Measurements from ENCODE around the gene SLC38A10. TPM values are rescaled to one million over a fixed set of nuclear protein-coding genes. Genes with fewer than 3 reads are reported as not detected.

The SLC38A10 gene
- polyA plus RNA-seq, 5 donors, result 45.3 to 93.6 (median 52.3) TPM

DNA sequence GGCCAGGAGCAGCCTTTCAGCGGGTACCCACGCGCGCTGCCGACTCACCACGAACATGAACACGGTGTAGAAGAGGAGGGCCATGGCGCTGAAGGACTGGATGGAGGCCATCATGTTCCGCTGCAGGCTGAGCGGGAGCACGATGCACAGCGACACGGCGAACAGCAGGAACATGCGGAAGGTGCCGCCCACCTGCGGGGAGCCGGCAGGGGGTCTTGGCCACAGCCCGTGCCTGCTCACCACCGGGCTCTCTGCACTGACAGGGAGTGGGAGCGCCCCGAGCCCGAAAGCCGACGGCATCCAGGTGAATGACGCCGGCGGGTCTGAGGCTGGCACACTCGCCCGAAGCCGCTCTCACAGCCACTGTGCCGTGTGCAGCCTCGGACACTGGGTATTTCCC is 13.0 kb downstream of the SLC38A10 start:
- DNase-seq, result no peak

DNA sequence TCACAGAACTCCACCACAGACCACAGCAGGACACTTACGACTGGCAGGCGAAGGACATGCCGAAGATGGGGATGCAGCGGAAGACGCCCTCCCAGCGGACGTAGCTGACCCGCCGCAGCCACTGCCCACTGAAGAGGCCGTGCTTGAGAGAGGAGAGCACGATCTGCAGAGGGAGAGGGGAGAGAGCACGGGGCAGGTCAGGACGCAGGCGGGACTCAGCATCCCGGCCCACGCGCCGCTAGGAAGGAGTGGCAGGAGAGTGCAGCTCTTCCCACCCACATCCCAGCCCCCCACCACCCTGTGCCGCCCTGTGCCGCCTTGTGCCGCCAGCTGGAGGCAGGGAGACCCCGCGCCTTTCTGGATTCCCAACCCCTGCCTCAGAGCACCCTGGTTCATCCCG is 14.5 kb downstream of the SLC38A10 start:
- DNase-seq, result no peak

DNA sequence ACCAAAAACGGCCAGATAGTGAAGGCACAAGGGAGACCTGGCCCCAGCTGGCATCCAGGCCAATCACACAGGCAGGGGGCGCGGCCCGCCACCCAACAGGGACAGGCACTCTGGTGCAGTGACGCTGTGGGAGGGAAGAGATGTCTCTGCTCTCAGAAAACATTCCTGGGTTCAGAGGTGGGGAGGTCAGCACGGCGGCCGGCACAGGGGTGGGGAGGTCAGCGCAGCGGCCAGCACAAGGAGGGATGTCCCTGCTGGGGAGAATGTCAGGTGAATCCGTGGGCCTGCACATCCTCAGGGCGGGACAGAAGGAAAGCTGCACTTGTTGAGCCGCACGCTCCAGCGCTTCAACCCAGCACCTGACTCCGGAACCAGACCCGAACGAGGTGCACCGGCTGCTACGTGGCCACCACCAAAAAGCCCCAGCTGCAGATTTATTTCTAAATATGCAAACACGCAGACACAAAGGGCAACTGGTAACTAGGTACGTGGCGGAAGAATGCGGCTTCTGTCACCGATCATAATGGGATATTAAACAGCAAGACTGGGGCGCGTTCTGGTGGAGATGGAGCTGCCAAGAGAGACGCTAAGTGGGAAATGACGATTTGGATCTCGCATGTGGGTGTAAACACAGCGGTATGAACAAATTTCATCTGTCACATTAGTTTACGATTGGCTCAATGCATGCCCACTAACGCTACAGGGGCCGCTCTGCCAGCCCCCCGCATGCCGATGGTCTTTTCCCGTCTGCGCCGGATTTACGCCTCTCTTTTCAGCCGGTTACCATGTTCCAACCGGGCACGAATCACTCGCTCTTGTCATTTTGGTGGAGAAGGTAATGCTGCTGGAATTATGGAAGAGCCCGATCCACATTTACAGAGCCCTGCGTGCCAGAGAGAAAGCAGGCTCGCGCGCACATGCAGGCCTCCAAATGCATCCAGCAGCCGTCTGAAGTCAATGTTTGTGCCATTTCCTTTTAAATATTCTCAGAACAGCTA is 15.5 kb downstream of the SLC38A10 start:
- no peak for DNase-seq

DNA sequence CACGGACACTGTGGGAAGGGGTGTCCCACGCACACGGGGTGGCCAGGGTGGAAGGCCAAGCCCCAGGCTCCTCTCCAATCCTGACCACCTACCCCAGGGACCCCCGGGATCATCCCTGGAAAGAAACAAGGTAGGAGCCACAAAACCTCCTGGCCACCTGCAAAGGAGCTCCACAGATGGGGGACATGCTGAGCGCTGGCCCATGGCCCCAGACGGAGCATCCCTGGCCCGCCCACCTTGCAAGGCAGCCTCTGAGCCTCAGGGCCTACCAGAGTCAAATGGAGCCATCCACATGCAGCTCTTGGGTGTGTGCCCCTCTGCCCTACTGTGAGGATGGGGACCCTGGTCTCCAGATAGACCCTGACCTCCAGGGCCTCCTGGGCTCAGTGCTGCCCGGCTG is 16.3 kb downstream of the SLC38A10 start:
- DNase-seq, result no peak

DNA sequence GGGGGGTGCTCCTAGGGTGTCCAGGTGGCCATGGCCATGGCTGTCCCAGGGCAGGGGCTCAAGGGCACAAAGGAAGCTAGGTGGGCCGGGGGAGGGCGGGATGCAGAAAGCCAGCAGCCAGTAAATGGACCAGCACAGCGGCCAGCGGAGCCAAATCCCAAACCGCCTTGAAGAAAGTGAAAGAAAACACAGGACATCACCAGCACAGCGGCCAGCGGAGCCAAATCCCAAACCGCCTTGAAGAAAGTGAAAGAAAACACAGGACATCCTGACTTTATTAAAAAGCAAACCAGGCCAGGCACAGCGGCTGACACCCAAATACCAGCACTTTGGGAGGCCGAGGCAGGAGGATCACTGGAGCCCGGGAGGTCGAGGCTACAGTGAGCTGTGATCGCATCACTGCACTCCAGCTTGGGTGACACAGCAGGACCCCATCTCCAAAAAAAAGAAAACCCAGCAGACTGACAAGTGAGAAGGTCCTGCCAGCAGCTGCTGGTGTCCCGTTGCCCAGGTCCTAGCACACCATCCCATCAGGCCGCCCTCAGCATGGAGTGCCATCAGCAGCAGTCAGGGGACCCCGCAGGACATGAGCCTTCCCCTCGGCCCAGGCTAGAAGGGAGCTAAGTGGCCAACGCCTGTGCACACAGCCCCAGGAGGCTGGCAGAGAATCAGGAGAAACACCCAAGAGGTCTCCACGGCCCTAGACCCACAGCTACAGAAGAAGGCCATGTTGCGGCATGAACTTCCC is 17.0 kb downstream of the SLC38A10 start:
- no peak for DNase-seq

DNA sequence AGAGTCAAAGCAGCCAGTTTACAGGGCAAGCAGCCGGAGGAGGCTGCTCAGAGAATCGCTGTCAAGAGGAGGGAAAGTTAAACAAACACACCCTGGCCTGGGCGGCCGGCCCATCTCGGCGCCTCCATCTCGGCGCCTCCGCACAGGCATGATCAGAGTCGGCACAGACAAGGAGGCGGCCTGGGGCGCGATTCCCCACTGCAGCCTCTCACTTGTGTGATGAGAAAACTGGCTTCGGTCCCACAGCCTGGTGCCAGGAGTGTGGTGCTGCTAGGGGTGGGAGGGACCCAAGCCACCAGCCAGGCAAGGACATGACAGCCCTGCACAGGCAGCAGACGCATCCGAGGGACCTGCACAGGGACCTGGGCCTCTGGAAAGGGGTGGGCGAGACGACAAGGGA is 17.7 kb downstream of the SLC38A10 start:
- peak; percentile 70 to 80 for DNase-seq

DNA sequence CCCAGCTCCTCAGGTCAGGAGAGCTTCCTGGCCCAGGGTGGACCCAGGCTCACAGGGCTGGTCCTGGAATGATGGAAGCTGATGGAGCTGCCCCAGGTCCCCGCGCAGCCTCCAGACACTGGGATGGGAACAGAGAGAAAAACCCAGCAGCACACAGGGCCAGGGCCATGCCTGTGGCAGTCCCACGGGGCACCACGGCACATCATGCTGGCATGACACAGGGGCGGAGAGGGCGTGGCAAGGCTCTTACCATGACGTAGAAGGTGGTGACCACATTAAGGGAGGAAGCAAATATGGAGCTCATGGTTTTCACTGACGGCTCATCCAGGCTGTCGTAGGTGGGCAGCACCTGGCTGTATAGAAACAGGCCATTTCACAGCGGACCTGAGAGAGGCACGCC is 18.3 kb downstream of the SLC38A10 start:
- no peak for DNase-seq

DNA sequence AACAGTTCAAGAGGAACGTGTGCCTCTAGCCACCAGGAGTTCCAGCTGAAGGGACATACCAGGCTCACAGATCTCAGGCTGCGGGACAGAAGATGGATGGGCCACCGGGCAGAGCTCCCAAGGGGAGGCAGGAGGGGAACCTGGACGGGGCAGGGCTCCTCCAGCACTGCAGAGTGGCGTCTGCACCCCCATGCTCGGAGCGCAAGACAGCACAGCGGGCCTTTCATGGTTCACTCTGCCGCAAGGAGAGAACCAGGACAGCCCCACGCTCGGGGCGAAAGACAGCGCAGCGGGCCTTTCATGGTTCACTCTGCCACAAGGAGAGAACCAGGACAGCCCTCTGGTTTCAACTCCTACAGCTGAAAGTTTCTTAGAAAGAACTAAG is 20.6 kb downstream of the SLC38A10 start:
- no peak for DNase-seq

DNA sequence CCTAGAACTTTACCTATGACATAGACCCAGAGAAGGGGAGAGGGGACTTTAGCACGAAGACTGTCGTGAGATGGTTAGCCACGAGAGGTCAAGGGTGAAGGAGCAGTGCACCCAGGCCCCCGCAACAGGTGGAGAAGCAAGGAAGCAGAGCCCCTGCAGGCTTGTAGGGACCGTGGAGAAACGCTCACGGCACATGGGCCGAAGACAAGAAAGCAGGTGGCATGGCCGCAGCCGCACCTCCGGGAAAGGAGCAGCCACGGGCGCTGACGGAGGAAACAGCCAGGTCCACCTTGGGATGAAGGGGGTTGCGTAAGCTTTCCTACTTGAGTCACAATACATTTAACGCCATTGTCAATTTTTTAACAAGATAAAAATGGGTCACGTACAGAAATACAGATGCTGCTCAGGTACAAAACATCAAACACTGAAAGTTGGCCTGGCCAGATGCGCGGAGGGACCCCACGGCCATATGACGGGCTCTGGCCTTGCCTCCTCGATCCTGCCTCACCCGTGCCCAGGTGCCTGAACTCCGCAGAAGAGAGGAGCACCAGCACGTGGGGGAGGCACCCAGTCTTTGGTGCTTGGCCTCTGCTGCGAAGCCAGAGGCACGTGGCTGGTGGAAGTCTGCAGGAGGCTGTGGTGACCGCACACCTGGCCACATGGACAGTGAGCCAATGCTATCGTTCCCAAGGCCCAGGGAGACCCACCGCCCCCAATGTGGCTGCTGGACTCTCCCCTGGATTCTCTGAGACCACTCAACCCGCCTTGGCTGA is 21.2 kb downstream of the SLC38A10 start:
- DNase-seq, result no peak

DNA sequence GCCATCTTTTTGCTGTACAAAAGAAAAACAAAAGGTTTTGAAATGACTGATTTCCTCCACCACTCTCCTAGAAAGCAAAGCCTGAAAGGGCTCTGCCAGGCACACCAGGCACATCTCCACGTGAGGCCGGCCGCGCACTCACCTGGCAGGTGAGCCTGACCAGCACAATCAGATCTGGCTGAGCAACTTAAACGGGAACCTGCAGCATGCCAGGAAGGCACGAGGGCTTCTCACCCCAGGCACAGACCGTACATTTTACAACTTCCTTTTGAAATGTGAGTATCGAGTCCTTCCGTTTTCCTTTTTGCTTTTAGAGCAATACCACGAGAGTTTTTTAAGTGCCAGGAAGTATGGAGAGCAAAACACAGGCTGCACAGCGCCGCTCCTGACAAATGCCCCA is 22.5 kb downstream of the SLC38A10 start:
- no peak for DNase-seq

DNA sequence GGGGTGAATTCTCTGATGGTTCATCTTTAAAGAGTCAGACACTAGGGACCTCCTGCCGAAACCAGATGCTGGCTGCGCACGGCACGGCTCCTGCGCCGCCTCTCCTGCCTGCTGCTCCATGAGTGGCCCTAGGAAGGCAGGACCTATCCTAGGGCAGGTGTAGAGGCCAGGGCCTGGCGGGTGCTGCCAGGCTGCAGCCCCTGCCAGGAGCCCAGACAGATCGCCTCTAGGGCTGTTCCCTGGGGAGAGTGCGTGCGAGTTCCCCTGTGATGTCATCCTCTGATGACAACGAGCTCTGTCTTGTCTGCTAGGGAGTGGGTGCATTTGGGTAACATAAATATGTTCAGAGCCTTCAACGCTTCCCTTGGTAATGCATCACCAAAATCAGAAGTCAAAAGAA is 23.9 kb downstream of the SLC38A10 start:
- no peak for DNase-seq

DNA sequence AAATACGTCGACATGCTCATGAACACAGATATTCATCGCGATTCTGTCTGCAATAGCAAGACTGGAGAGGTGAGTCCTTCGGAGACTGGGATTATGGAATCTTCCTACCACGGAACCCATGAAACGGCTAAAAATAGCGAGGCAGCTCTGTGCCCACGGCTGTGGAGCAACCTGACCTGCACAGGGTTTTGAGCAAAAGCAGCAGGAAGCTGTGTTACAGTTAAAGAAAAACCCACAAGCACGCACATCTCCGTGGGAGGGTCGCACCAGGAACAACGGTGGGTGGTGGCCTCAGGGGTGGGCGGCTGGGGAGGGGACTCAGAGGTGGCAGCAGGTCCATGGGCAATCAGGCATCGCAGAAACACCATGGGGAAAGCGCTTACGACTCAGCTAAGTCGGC is 24.8 kb downstream of the SLC38A10 start:
- DNase-seq, result no peak

DNA sequence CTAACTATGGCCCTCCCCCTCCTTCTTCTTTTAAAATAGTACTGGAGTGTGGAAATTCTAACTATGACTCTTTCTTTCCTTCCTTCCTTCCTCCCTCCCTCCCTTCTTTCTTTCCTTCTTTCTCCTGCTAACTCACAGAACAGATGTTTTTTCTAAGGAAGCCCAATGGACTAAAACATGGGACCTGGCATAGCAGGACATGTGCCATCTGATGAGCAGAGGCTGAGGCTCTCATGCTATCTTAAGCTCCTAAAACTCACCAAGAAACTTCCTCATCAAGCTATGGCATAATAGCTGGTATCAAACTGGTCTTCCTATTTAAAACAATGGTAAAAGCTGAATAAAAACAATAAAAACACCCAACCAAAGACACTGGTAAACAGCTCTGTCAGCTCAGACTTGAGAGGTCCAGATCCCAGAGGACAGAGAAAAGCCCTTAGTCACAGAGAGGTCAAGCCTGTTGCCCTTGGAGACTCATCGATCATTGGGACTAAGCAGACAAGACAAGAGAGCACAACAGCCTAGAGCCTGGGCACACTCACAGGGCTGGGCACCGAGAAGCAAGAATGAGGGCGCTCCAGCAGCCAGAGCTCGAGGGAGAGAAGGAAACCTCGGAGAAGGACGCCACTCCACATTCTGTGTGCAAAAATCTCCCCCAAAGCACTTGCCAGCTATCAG is 27.6 kb downstream of the SLC38A10 start:
- DNase-seq, result no peak

DNA sequence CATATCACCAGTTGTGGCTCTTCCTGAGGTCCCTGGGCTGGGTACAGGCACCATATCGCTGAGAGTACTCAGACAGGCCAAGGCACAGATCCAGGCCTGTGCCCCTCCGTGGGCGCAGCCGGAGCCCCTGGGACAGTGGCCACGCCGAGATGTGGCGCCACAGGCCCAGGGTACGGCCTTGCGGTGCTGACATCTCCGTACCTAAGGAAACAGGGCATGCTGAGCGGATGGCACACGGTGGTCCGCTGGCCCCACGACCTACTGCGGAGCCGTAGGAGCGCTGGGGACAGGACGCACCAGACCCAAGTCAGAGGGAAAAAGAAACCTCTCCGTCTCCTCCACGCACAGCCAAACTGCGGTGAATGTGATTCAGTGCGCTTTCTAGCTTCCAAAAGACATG is 29.5 kb downstream of the SLC38A10 start:
- no peak for DNase-seq

DNA sequence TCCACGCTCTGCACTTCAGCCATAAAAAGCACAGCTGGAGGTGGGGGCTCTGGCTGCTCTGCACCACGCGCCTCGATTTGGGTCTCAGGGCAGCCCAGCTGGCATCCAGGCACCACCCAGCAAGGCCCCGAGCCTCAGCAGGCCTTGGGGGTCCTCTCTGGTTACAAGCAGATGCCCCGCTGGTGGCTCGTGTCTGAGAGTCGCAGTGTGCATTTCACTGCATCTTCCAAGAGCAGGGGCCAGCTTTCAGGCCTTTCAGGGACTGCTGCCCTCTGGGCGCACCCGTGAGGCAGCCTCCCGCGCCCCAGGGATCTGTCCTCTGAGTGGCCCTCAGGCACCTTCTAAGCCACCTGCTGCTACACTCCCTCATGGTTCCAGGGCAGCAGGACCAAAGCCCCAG is 30.5 kb downstream of the SLC38A10 start:
- DNase-seq, result no peak

DNA sequence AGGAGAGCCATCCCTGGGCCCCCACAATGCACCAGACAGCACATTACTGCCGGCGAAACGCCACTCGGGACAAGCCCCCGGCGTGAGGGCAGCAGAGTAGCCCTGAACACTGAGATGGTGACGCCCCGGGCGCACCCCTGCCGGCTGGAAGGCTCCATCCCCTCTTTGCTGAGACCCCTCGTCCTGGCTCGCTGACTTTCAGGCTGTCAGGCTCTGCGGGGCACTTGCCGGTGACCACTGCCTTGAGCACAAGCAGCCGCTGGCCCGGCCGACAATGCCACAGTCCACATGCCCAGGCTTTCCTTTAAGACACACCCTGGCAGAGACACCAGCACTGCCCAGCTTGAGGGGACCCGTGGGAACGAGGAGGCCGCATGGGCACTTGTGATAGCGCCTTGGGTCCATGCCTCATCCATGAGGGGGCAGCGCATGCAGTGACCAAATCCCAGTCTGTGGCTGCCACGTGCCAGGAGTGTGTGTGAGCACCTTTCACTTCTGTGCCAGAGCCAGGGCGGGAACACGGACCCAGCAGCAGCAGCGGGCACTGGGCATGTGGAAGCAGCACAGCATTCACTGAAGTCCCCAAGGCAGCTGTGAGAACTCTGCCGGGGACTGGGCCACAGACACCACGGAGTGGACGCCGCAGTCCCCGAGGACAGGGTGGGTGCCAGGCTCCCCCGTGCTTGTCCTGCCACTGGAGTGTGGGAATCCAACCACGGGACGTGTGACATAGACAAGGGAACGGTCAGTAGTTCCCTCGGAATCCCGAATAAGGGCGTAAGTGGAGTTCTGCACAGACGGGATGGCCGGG is 31.5 kb downstream of the SLC38A10 start:
- no peak for DNase-seq

DNA sequence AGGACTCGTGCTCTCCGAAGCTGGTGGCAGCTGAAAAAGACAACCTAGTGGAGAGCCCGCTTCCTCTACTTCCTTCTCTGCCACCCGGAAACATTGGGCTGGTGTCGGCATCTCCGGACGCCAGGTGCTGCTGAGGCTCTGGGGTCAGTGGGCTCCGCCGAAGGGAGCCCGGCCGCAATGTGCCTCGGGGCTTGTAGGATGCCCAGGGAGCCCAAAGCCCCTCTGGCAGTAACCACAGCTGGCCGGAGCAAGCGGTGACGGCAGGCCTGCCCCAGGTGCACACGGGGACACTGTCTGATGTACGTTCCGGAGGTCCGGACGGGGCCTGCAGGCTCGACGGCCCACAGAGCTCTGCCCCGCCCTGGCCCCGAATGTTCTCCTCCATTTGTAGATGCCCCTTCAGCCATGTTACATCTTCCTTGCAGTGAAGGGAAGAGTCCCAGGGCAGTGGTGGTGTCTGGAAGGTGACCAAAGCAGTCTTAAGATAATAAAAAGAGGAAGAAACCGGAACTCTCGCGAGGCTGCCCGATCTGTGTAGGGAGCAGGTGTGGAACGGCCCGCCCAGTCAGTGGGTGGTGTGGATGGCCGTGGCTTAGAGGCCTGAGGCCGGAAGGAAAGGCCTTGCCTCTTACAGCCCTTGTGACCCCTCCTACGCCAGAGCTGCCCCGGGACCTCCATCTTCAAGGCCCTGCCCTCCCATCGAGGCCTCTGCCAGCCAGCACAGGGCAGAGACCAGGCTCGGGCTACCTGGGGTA is 33.3 kb downstream of the SLC38A10 start:
- DNase-seq, result no peak

DNA sequence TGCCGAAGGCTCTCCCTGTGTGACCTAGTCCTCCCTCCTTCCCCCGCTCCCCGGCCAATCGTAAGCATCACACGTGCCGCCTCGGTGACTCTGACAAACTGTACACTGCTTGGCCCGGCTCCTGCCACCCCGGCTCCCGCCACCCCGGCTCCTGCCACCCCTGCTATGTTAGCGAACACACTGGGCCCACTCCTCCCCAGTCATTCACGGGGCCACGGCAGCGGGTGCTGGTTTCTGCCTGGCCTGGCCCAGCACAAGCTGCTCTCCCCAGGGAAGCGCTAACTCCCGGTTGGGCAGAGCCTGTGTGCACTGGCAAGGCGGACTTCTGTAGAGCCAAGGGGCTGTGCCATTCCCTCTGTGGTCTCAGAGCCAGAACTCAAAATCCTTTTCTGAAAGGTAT is 34.0 kb downstream of the SLC38A10 start:
- no peak for DNase-seq

DNA sequence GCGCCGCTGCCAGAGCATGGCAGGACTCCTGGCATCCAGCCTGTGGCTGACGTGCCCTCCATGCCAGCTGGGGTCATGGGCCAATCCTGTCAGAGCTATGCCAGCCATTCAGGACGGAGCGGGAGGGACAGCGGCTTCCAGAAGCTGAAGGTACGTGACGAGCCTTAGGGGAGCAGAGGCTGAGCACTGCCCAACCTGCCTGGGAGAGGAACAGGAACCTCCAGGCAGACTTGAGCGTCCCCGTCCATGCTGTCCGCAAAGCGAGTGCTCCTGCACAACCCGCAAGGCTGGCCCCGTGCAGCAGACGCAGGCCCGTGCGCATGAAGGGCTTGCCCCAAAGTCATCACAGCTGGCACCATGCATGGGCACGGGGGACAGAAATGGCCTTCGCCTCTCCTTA is 34.5 kb downstream of the SLC38A10 start:
- no peak for DNase-seq

DNA sequence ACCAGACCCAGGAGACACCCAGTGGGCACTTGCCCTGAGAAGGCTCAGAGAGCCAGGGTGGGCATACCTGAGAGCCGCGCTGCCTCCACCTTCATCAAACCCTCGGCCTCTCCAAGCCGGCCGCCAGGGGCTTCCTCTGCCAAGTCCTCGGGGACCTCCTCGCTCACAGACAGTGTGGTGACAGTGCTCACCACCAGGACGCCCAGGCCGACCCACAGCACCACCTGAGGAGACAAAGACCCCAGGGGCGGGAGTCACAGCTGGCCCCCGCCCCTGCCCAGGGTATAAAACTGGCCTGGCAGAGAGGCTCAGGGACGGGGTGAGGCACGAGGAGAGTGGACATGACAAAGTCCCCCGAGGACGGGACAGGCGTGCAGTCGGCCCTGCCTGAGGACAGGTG is 34.9 kb downstream of the SLC38A10 start:
- DNase-seq, result no peak
